GM18505 (cell line): Measurements from ENCODE around the gene ZNF705A.
"Not testable (repeated sequence)": the region's sequence is repeated elsewhere in the genome, so short reads cannot be mapped to it uniquely, and the experiment has no call there.

ENCODE experiments used
- ATAC-seq: cut with Tn5 transposase; IDR thresholded peaks from one replicate; pipeline ENCODE4 v1.9.1; 2021; ENCODE audit not compliant: unreplicated experiment
- POLR2A ChIP-seq: IDR thresholded peaks from 4 replicates; pipeline ENCODE4 v1.6.1; 2011; ENCODE audit warnings: borderline replicate concordance; ENCODE audit not compliant: insufficient read depth, insufficient read length; ENCODE audit errors: extremely low read depth

ZNF705A gene

GRCh38 chr12:8226355-8226754, 69.5 kb downstream of the ZNF705A start:
- no peak for ATAC-seq
- no peak for TF ChIP-seq POLR2A

- not testable (repeated sequence) for ATAC-seq
Measured at GRCh38 chr12:8226992-8227731, 70.3 kb downstream of the ZNF705A start, which contains the start of gene FAM90A1. Gene FAM90A1, minus strand, starts transcription at chr12:8227618. Its CDS starts 2,786 bp downstream, at chr12:8224832.

GRCh38 chr12:8227732-8228077, 70.9 kb downstream of the ZNF705A start:
- ATAC-seq, result not testable (repeated sequence)

- ATAC-seq, result not testable (repeated sequence)
Measured at GRCh38 chr12:8228607-8229006, 71.8 kb downstream of the ZNF705A start.

- not testable (repeated sequence) for ATAC-seq
Measured at GRCh38 chr12:8229486-8229885, 72.7 kb downstream of the ZNF705A start.
